GM23248 (cell line): ENCODE measurements around the gene SIK2. TPM values are rescaled to one million over a fixed set of nuclear protein-coding genes. Genes with fewer than 3 reads are reported as not detected.

ENCODE experiments used
- DNase-seq: peaks from one replicate; pipeline ENCODE4 v3.0.0-alpha.2; 2015
- H2AFZ ChIP-seq: fragments of 200-600 bp; sonication (generic); 2 replicates; pipeline ENCODE4 v1.6.1; 2016; ENCODE audit warnings: antibody characterized with exemption
- H3F3A ChIP-seq: fragments of 200-600 bp; sonication (generic); 2 replicates; pipeline ENCODE4 v1.6.1; 2016; ENCODE audit warnings: mild to moderate bottlenecking, antibody characterized with exemption, mixed run types; ENCODE audit not compliant: insufficient read depth
- H3K27ac ChIP-seq: fragments of 200-600 bp; sonication (generic); 2 replicates; pipeline ENCODE4 v1.5.1; 2016; ENCODE audit warnings: mild to moderate bottlenecking
- H3K27me3 ChIP-seq: fragments of 200-600 bp; sonication (generic); replicated peaks from 2 replicates; pipeline ENCODE4 v1.6.1; 2016; ENCODE audit warnings: mild to moderate bottlenecking; ENCODE audit not compliant: insufficient read depth
- H3K36me3 ChIP-seq: fragments of 200-600 bp; sonication (generic); 2 replicates; pipeline ENCODE4 v1.6.1; 2016; ENCODE audit warnings: low read depth, mild to moderate bottlenecking
- H3K4me1 ChIP-seq: fragments of 200-600 bp; sonication (generic); 2 replicates; pipeline ENCODE4 v1.6.1; 2016; ENCODE audit warnings: mild to moderate bottlenecking; ENCODE audit not compliant: insufficient read depth
- H3K4me2 ChIP-seq: fragments of 200-600 bp; sonication (generic); one replicate; pipeline ENCODE4 v1.6.1; 2016; ENCODE audit warnings: mild to moderate bottlenecking; ENCODE audit not compliant: unreplicated experiment
- H3K4me3 ChIP-seq: fragments of 200-600 bp; sonication (generic); 2 replicates; pipeline ENCODE4 v1.5.1; 2016; ENCODE audit warnings: mild to moderate bottlenecking
- H3K79me2 ChIP-seq: fragments of 200-600 bp; sonication (generic); 2 replicates; pipeline ENCODE4 v1.6.1; 2016; ENCODE audit warnings: mild to moderate bottlenecking; ENCODE audit not compliant: insufficient read depth
- H3K9ac ChIP-seq: fragments of 200-600 bp; sonication (generic); 2 replicates; pipeline ENCODE4 v1.6.1; 2016; ENCODE audit warnings: mild to moderate bottlenecking
- H3K9me2 ChIP-seq: fragments of 200-600 bp; sonication (generic); 2 replicates; pipeline ENCODE4 v1.6.1; 2016; ENCODE audit warnings: mixed run types, mild to moderate bottlenecking, moderate library complexity; ENCODE audit not compliant: insufficient read depth
- H3K9me3 ChIP-seq: fragments of 200-600 bp; sonication (generic); one replicate; pipeline ENCODE4 v1.6.1; 2017; ENCODE audit warnings: low read depth
- H4K20me1 ChIP-seq: fragments of 200-600 bp; sonication (generic); 2 replicates; pipeline ENCODE4 v1.6.0; 2016; ENCODE audit not compliant: insufficient read depth
- EZH2 ChIP-seq: fragments of 200-600 bp; sonication (generic); IDR thresholded peaks from 2 replicates; pipeline ENCODE4 v1.6.1; 2018; ENCODE audit warnings: antibody characterized with exemption, mild to moderate bottlenecking; ENCODE audit not compliant: insufficient read depth, poor library complexity, severe bottlenecking
- EZH2phosphoT487 ChIP-seq: fragments of 200-600 bp; sonication (generic); IDR thresholded peaks from 2 replicates; pipeline ENCODE4 v1.6.1; 2018; ENCODE audit warnings: antibody characterized with exemption, moderate library complexity, mild to moderate bottlenecking, low read depth; ENCODE audit not compliant: insufficient read depth
- WGBS, 2 experiments: methylation state at CpG; one replicate each; pipeline ENCODE4 v1.1.6; 2015 to 2017; ENCODE audit warnings: low lambda C conversion rate in 2 of 2, low coverage in 1 of 2; ENCODE audit errors: missing lambda C conversion rate in 2 of 2; 5-methylcytosine and 5-hydroxymethylcytosine counted together
- in situ Hi-C: fragments of 300-500 bp; cut with MboI; formaldehyde crosslinking; loops from 2 replicates; pipeline ENCODE4 v1.15.0; 2020
- polyA plus RNA-seq: library from polyadenylated mRNA; unstranded; fragments of >200 nt; fragmentation: Nextera tagmentation; extraction: Ambion mirVana; gene quantifications from 2 replicates; pipeline ENCODE4 v1.2.1, GENCODE V29; 2016
- total RNA-seq: library from RNA; depleted of rRNA; stranded (reverse); fragments of >200 nt; shearing (Covaris generic); gene quantifications from 2 replicates; pipeline ENCODE4 v1.2.3, GENCODE V29; 2014

The SIK2 gene
- total and polyA plus RNA-seq, 2 experiments from 2014 or later, result 5.9 to 14.8 TPM

DNA sequence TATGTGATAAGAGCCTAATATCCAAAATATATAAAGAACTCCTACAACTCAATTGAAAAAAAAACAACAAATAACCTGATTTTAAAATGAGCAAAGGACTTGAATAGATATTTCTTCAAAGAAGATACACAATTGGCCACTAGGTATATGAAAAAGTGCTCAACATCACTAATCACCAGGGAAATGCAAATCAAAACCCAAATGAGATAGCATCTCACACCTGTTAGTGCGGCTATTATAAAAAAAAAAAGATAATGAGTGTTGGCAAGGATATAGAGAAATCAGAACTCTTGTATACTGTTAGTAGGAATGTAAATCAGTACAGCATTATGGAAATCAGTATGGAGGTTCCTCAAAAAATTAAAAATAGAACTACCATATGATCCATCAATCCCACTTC is 5.9 kb upstream of the SIK2 start:
- DNase-seq, result no peak
- Histone ChIP-seq H3K4me3 (no peak overlapping the region), H3K4me2 (no peak overlapping the region), H3K27ac (no peak overlapping the region), H3F3A (peaks cover 15% of the 10 kb centered on the region), H3K9ac (no peak overlapping the region), H3K36me3 (no peaks in the 10 kb centered on the region), H2AFZ (no peak overlapping the region), H3K27me3 (no peaks in the 10 kb centered on the region), H4K20me1 (no peaks in the 10 kb centered on the region), H3K4me1 (peaks cover 12% of the 10 kb centered on the region), H3K79me2 (no peaks in the 10 kb centered on the region), H3K9me2 (no peaks in the 10 kb centered on the region), H3K9me3 (no peaks in the 10 kb centered on the region)
- 96 to 97% methylated on average over 1 of the region's 1 CpG for WGBS, 2 experiments
- TF ChIP-seq EZH2phosphoT487, result no peak
- TF ChIP-seq EZH2, result no peak
- in situ Hi-C loops, result loop anchor here (5.0 kb wide), 1 partner anchor 246 kb away; no protein-coding TSS in a partner anchor

DNA sequence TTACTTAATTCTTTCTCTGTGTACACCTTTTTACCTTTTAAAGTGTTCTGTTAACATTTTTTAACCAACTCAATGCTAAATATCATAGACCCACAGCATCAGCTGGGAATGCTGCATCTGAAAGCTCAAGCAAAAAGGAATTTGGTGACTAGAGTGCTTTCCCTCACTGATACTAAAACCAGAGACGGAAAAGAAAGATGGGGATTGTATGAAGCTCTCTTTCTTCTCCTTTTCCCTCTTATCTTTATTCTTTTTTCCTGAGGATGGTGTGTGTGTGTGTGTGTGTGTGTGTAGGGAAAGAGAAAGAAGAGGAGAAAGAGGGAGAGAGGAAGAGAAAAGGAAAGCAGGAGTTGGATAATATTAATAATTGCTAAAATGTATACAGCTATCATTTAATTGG is 4.1 kb upstream of the SIK2 start:
- H3K4me3 ChIP-seq, result peak overlapping the region; percentile 33
- no peaks in the 10 kb centered on the region for H3K9me2 ChIP-seq
- H4K20me1 ChIP-seq, result no peaks in the 10 kb centered on the region
- peaks cover 7% of the 10 kb centered on the region for H3K79me2 ChIP-seq
- DNase-seq, result peak; percentile 43
- peak overlapping the region; percentile 51 for H3K27ac ChIP-seq
- peaks cover 20% of the 10 kb centered on the region for H3F3A ChIP-seq
- WGBS, 2 experiments, result 41 to 50% methylated on average over 1 of the region's 1 CpG
- no peaks in the 10 kb centered on the region for H3K27me3 ChIP-seq
- TF ChIP-seq EZH2phosphoT487 (no peak), EZH2 (no peak)
- H3K4me2 ChIP-seq, result peak overlapping the region; percentile 48
- in situ Hi-C loops, result loop anchor here (5.0 kb wide), 1 partner anchor 244 kb away; no protein-coding TSS in a partner anchor
- no peaks in the 10 kb centered on the region for H3K36me3 ChIP-seq
- H3K4me1 ChIP-seq, result peaks cover 16% of the 10 kb centered on the region
- peak overlapping the region; percentile 58 for H2AFZ ChIP-seq
- peak overlapping the region; percentile 53 for H3K9ac ChIP-seq
- no peaks in the 10 kb centered on the region for H3K9me3 ChIP-seq

DNA sequence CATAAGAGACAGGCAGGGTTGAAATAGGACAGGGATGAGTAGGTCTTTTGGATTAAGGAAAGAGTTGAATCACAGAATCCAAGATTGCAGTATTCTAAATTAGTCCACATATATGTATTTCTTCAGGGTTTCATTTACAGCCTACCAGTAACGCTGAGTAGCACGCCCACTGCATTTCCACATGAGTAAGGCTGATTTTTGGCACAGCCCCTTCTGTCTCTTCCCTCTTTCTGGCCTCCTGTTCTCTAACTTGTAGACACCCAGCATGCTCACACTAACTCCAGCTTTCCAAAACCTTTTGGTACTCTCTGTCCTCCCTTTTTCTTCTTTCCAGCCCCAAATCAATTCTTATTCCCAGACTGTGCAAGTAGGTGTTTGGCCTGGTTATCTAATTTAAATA is 3.7 kb upstream of the SIK2 start:
- H3K79me2 ChIP-seq, result peaks cover 11% of the 10 kb centered on the region
- DNase-seq, result peak; percentile 96
- peak overlapping the region; percentile 53 for H3K9ac ChIP-seq
- H3K36me3 ChIP-seq, result no peaks in the 10 kb centered on the region
- no peaks in the 10 kb centered on the region for H3K27me3 ChIP-seq
- 0% methylated on average over 2 of the region's 2 CpGs for WGBS, 2 experiments
- H3K9me3 ChIP-seq, result no peaks in the 10 kb centered on the region
- no peaks in the 10 kb centered on the region for H4K20me1 ChIP-seq
- TF ChIP-seq EZH2 (no peak), EZH2phosphoT487 (no peak)
- H3K27ac ChIP-seq, result peak overlapping the region; percentile 51
- H2AFZ ChIP-seq, result peak overlapping the region; percentile 58
- H3K4me3 ChIP-seq, result no peak overlapping the region
- peaks cover 16% of the 10 kb centered on the region for H3K4me1 ChIP-seq
- in situ Hi-C loops, result loop anchor here (5.0 kb wide), 1 partner anchor 244 kb away; no protein-coding TSS in a partner anchor
- H3K9me2 ChIP-seq, result no peaks in the 10 kb centered on the region
- H3K4me2 ChIP-seq, result peak overlapping the region; percentile 48
- peaks cover 24% of the 10 kb centered on the region for H3F3A ChIP-seq

DNA sequence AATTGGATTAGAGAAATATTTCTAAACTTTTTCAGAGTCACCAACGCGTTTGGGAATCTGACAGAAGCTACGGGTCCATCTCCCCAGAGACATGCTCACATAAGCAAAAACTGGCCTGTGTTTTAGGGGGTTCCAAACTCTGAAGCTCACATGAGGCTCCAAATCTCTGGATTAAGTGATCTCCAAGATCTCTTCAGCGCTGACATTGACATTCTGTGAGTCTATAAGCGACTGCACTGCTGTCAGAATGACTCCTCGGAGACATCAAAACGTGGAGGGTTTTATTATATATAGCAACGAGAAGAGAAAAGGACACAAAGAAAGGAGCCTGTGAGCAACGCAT is 642 bp upstream of the SIK2 start:
- H2AFZ ChIP-seq, result peak overlapping the region; percentile 97
- no peaks in the 10 kb centered on the region for H3K27me3 ChIP-seq
- no peaks in the 10 kb centered on the region for H3K36me3 ChIP-seq
- peak overlapping the region; percentile 94 for H3K9ac ChIP-seq
- WGBS, 2 experiments, result 3 to 4% methylated on average over 9 of the region's 9 CpGs
- H3K27ac ChIP-seq, result peak overlapping the region; percentile 50
- H4K20me1 ChIP-seq, result 0 out of 2 replicates have a peak, but pooled peaks cover 4% of the 10 kb centered on the region
- H3K4me2 ChIP-seq, result peak overlapping the region; percentile 88
- in situ Hi-C loops, result no loop called here
- peaks cover 38% of the 10 kb centered on the region for H3K4me1 ChIP-seq
- no peaks in the 10 kb centered on the region for H3K9me3 ChIP-seq
- H3K79me2 ChIP-seq, result peaks cover 42% of the 10 kb centered on the region
- no peak for DNase-seq
- peak overlapping the region; percentile 70 for H3K4me3 ChIP-seq
- H3F3A ChIP-seq, result peaks cover 27% of the 10 kb centered on the region
- TF ChIP-seq EZH2, result no peak
- TF ChIP-seq EZH2phosphoT487, result no peak
- no peaks in the 10 kb centered on the region for H3K9me2 ChIP-seq
